Measurements from ENCODE around the gene SBF2. TPM values are rescaled to one million over a fixed set of nuclear protein-coding genes. Genes with fewer than 3 reads are reported as not detected.

The SBF2 gene
- polyA plus RNA-seq, 1 donor from 2014 or later, result 53.4 TPM

DNA sequence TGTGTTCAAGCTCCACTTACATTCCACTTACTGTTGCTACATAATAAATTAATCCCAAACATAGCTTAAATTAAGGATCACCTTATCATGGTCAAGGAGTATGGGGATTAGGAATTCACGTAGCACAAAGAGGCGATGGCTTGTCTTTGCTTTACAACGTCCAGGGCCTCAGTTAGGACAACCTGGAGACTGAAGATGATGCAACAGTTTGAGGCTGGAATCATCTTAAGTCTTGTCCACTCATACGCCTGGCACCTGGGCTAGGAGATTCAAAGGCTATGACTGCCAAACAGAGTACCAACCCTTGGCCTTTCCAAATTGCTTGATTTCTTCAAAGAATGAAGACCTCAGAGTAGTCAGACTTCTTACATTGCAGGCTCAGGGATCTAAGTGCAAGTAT is 149.1 kb downstream of the SBF2 start:
- Histone ChIP-seq H3K36me3 (ENCODE audit: insufficient read depth, low read length) (no peaks in the 10 kb centered on the region), H3K4me2 (ENCODE audit: low read length) (no peak overlapping the region), H3K9me3 (ENCODE audit: low read length) (no peaks in the 10 kb centered on the region), H3K27me3 (ENCODE audit: insufficient read depth, low read depth, low read length) (no peaks in the 10 kb centered on the region), H3K4me3 (ENCODE audit: low read length) (no peak overlapping the region), H2AFZ (ENCODE audit: low read depth, low read length) (no peak overlapping the region), H3F3A (ENCODE audit: insufficient read depth, low read length, poor library complexity, severe bottlenecking) (no peaks in the 10 kb centered on the region), H3K79me2 (replicated peaks; ENCODE audit: insufficient read depth, low read length) (no peaks in the 10 kb centered on the region), H3K9ac (ENCODE audit: low read length) (no peak overlapping the region), H3K27ac (ENCODE audit: low read length) (no peak overlapping the region), H3K9me2 (ENCODE audit: insufficient read depth, low read length) (no peaks in the 10 kb centered on the region), H4K20me1 (ENCODE audit: insufficient read depth) (no peaks in the 10 kb centered on the region)
- TF ChIP-seq CTCF (IDR thresholded peaks at IDR 0.05; ENCODE audit: poor library complexity, severe bottlenecking), result no peak
- no peak for TF ChIP-seq SMC3 (conservative IDR thresholded peaks at IDR 0.05; ENCODE audit: poor library complexity)
- no peak for TF ChIP-seq POLR2AphosphoS5 (IDR thresholded peaks at IDR 0.05)
- no peak for TF ChIP-seq EP300 (conservative IDR thresholded peaks at IDR 0.05; ENCODE audit: poor library complexity, severe bottlenecking)
- TF ChIP-seq EZH2 (IDR thresholded peaks at IDR 0.05; ENCODE audit: borderline replicate concordance, insufficient read depth, low read length, poor library complexity, severe bottlenecking), result no peak
- TF ChIP-seq TAF1 (IDR thresholded peaks at IDR 0.05; ENCODE audit: low read depth), result no peak
- no peak for TF ChIP-seq MXI1 (conservative IDR thresholded peaks at IDR 0.05; ENCODE audit: poor library complexity, severe bottlenecking)
- TF ChIP-seq, protein P1, sequence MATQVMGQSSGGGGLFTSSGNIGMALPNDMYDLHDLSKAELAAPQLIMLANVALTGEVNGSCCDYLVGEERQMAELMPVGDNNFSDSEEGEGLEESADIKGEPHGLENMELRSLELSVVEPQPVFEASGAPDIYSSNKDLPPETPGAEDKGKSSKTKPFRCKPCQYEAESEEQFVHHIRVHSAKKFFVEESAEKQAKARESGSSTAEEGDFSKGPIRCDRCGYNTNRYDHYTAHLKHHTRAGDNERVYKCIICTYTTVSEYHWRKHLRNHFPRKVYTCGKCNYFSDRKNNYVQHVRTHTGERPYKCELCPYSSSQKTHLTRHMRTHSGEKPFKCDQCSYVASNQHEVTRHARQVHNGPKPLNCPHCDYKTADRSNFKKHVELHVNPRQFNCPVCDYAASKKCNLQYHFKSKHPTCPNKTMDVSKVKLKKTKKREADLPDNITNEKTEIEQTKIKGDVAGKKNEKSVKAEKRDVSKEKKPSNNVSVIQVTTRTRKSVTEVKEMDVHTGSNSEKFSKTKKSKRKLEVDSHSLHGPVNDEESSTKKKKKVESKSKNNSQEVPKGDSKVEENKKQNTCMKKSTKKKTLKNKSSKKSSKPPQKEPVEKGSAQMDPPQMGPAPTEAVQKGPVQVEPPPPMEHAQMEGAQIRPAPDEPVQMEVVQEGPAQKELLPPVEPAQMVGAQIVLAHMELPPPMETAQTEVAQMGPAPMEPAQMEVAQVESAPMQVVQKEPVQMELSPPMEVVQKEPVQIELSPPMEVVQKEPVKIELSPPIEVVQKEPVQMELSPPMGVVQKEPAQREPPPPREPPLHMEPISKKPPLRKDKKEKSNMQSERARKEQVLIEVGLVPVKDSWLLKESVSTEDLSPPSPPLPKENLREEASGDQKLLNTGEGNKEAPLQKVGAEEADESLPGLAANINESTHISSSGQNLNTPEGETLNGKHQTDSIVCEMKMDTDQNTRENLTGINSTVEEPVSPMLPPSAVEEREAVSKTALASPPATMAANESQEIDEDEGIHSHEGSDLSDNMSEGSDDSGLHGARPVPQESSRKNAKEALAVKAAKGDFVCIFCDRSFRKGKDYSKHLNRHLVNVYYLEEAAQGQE (IDR thresholded peaks at IDR 0.05; ENCODE audit: borderline replicate concordance), result no peak
- TF ChIP-seq RAD21 (conservative IDR thresholded peaks at IDR 0.05), result no peak

DNA sequence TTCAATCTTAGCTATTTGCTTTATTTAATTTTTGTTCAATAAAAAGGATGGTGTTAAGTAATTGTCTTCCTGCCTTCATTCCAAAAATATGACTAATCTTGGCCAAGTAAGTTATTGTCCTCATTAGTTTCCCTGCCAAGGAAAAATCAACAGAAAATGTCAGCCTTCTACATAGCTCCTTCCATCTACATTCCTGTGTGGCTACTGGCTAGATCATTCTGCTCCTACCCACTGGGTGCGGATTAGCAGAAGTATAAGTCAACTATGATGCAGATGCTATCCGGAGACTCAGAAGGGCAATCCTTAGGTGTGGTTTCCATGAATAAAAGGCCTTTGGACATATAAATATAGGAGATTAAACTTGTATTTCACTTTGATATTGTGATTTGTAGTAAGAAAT is 154.4 kb downstream of the SBF2 start:
- Histone ChIP-seq H3K27me3 (ENCODE audit: insufficient read depth, low read depth, low read length) (no peaks in the 10 kb centered on the region), H3K4me2 (ENCODE audit: low read length) (no peak overlapping the region), H3K9me3 (ENCODE audit: low read length) (no peaks in the 10 kb centered on the region), H3K79me2 (replicated peaks; ENCODE audit: insufficient read depth, low read length) (no peaks in the 10 kb centered on the region), H3K9me2 (ENCODE audit: insufficient read depth, low read length) (no peaks in the 10 kb centered on the region), H3K36me3 (ENCODE audit: insufficient read depth, low read length) (no peaks in the 10 kb centered on the region), H4K20me1 (ENCODE audit: insufficient read depth) (no peaks in the 10 kb centered on the region), H3K9ac (ENCODE audit: low read length) (no peak overlapping the region), H3F3A (ENCODE audit: insufficient read depth, low read length, poor library complexity, severe bottlenecking) (no peaks in the 10 kb centered on the region), H3K4me3 (ENCODE audit: low read length) (no peak overlapping the region), H2AFZ (ENCODE audit: low read depth, low read length) (no peak overlapping the region), H3K27ac (ENCODE audit: low read length) (no peak overlapping the region)
- TF ChIP-seq, protein P1 (IDR thresholded peaks at IDR 0.05; ENCODE audit: borderline replicate concordance), result no peak
- no peak for TF ChIP-seq EP300 (conservative IDR thresholded peaks at IDR 0.05; ENCODE audit: poor library complexity, severe bottlenecking)
- TF ChIP-seq SMC3 (conservative IDR thresholded peaks at IDR 0.05; ENCODE audit: poor library complexity), result no peak
- no peak for TF ChIP-seq POLR2AphosphoS5 (IDR thresholded peaks at IDR 0.05)
- no peak for TF ChIP-seq RAD21 (conservative IDR thresholded peaks at IDR 0.05)
- no peak for TF ChIP-seq CTCF (IDR thresholded peaks at IDR 0.05; ENCODE audit: poor library complexity, severe bottlenecking)
- no peak for TF ChIP-seq MXI1 (conservative IDR thresholded peaks at IDR 0.05; ENCODE audit: poor library complexity, severe bottlenecking)
- TF ChIP-seq TAF1 (IDR thresholded peaks at IDR 0.05; ENCODE audit: low read depth), result no peak
- TF ChIP-seq EZH2 (IDR thresholded peaks at IDR 0.05; ENCODE audit: borderline replicate concordance, insufficient read depth, low read length, poor library complexity, severe bottlenecking), result no peak
